DOHH2 (cell line): ENCODE measurements around the gene AEBP1.

Source experiments
- H3F3A ChIP-seq: fragments of 200-600 bp; sonication (generic), shearing (Covaris generic); 2 replicates; pipeline ENCODE4 v1.6.0; 2016; ENCODE audit warnings: antibody characterized with exemption, mild to moderate bottlenecking; ENCODE audit not compliant: control insufficient read depth, insufficient read depth
- H3K27ac ChIP-seq: fragments of 200-600 bp; sonication (generic); 2 replicates; pipeline ENCODE4 v1.5.1; 2014; ENCODE audit warnings: low read depth, mild to moderate bottlenecking, low read length, moderate library complexity
- H3K27me3 ChIP-seq: fragments of 200-600 bp; sonication (generic); 2 replicates; pipeline ENCODE4 v1.6.1; 2014; ENCODE audit warnings: mild to moderate bottlenecking, low read length, mixed read lengths; ENCODE audit not compliant: control insufficient read depth
- H3K36me3 ChIP-seq: fragments of 200-600 bp; sonication (generic); 2 replicates; pipeline ENCODE4 v1.6.1; 2014; ENCODE audit warnings: mild to moderate bottlenecking, low read length, moderate library complexity, mixed read lengths; ENCODE audit not compliant: control insufficient read depth
- H3K4me1 ChIP-seq: fragments of 200-600 bp; sonication (generic); 2 replicates; pipeline ENCODE4 v1.6.1; 2014; ENCODE audit warnings: mild to moderate bottlenecking, low read length, mixed read lengths; ENCODE audit not compliant: control insufficient read depth
- H3K4me2 ChIP-seq: fragments of 200-600 bp; sonication (generic); 2 replicates; pipeline ENCODE4 v1.6.0; 2014; ENCODE audit warnings: mild to moderate bottlenecking, low read length, moderate library complexity
- H3K4me3 ChIP-seq: fragments of 200-600 bp; sonication (generic); 2 replicates; pipeline ENCODE4 v1.5.1; 2014; ENCODE audit warnings: mild to moderate bottlenecking, low read length, mixed read lengths
- H3K79me2 ChIP-seq: fragments of 200-600 bp; sonication (generic); 2 replicates; pipeline ENCODE4 v1.6.1; 2014; ENCODE audit warnings: mild to moderate bottlenecking, low read length, mixed read lengths; ENCODE audit not compliant: control insufficient read depth
- H3K9me2 ChIP-seq: fragments of 200-600 bp; sonication (generic); replicated peaks from 2 replicates; pipeline ENCODE4 v1.6.1; 2014; ENCODE audit warnings: mild to moderate bottlenecking, low read length, mixed read lengths; ENCODE audit not compliant: control insufficient read depth
- H3K9me3 ChIP-seq: fragments of 200-600 bp; sonication (generic); 2 replicates; pipeline ENCODE4 v1.6.1; 2014; ENCODE audit warnings: antibody characterized with exemption, low read length, mixed read lengths; ENCODE audit not compliant: control insufficient read depth, insufficient read depth
- H4K20me1 ChIP-seq: fragments of 200-600 bp; sonication (generic); 2 replicates; pipeline ENCODE4 v1.6.0; 2014; ENCODE audit warnings: low read depth, mild to moderate bottlenecking, antibody characterized with exemption, low read length, moderate library complexity; ENCODE audit not compliant: control insufficient read depth, insufficient read depth
- CTCF ChIP-seq: fragments of 200-600 bp; sonication (generic); IDR thresholded peaks from one replicate; pipeline ENCODE4 v1.5.1; 2014; ENCODE audit warnings: antibody characterized with exemption, mild to moderate bottlenecking, low read depth, low read length; ENCODE audit not compliant: poor library complexity, severe bottlenecking
- EZH2phosphoT487 ChIP-seq: fragments of 200-600 bp; sonication (generic); IDR thresholded peaks from 2 replicates; pipeline ENCODE4 v1.6.1; 2017; ENCODE audit warnings: borderline replicate concordance, mild to moderate bottlenecking, antibody characterized with exemption, low read length, moderate library complexity, mixed read lengths

The AEBP1 gene

GRCh38 chr7:44162179-44162578 is 58.0 kb downstream of the AEBP1 start:
- Histone ChIP-seq H3K4me2 (no peak overlapping the region), H3K9me3 (no peaks in the 10 kb centered on the region), H3K4me3 (no peak overlapping the region), H3K36me3 (no peaks in the 10 kb centered on the region), H3K4me1 (no peaks in the 10 kb centered on the region), H4K20me1 (no peaks in the 10 kb centered on the region), H3F3A (no peaks in the 10 kb centered on the region), H3K79me2 (no peaks in the 10 kb centered on the region), H3K9me2 (no peaks in the 10 kb centered on the region), H3K27ac (no peak overlapping the region), H3K27me3 (peaks cover 19% of the 10 kb centered on the region)
- no peak for TF ChIP-seq EZH2phosphoT487
- TF ChIP-seq CTCF, result no peak

- no peak overlapping the region for H3K4me3 ChIP-seq
- H3K36me3 ChIP-seq, result no peaks in the 10 kb centered on the region
- no peaks in the 10 kb centered on the region for H3K9me3 ChIP-seq
- H3K4me2 ChIP-seq, result no peak overlapping the region
- H3K27me3 ChIP-seq, result peaks cover 15% of the 10 kb centered on the region
- H3K79me2 ChIP-seq, result no peaks in the 10 kb centered on the region
- no peaks in the 10 kb centered on the region for H3K9me2 ChIP-seq
- peaks cover 4% of the 10 kb centered on the region for H3K4me1 ChIP-seq
- H4K20me1 ChIP-seq, result no peaks in the 10 kb centered on the region
- H3F3A ChIP-seq, result no peaks in the 10 kb centered on the region
- H3K27ac ChIP-seq, result no peak overlapping the region
- TF ChIP-seq CTCF (no peak), EZH2phosphoT487 (no peak)
These were observed 58.7 kb downstream of the AEBP1 start for GRCh38 chr7:44162785-44163395.

GRCh38 chr7:44163591-44163990 is 59.4 kb downstream of the AEBP1 start:
- H3K79me2 ChIP-seq, result no peaks in the 10 kb centered on the region
- H3K9me2 ChIP-seq, result no peaks in the 10 kb centered on the region
- H3K4me1 ChIP-seq, result peaks cover 7% of the 10 kb centered on the region
- no peak overlapping the region for H3K27ac ChIP-seq
- H3F3A ChIP-seq, result no peaks in the 10 kb centered on the region
- no peaks in the 10 kb centered on the region for H3K36me3 ChIP-seq
- H3K4me3 ChIP-seq, result no peak overlapping the region
- no peaks in the 10 kb centered on the region for H4K20me1 ChIP-seq
- TF ChIP-seq EZH2phosphoT487, result no peak
- TF ChIP-seq CTCF, result no peak
- H3K4me2 ChIP-seq, result no peak overlapping the region
- no peaks in the 10 kb centered on the region for H3K9me3 ChIP-seq
- peaks cover 14% of the 10 kb centered on the region for H3K27me3 ChIP-seq
